ENCODE data around the gene RINT1. TPM values are rescaled to one million over a fixed set of nuclear protein-coding genes. Genes with fewer than 3 reads are reported as not detected.
"Not testable (repeated sequence)": the region's sequence is repeated elsewhere in the genome, so short reads cannot be mapped to it uniquely, and the experiment has no call there.

Gene RINT1
- polyA plus RNA-seq, 3 donors: 3.2 to 11.8 (median 5.2) TPM

DNA sequence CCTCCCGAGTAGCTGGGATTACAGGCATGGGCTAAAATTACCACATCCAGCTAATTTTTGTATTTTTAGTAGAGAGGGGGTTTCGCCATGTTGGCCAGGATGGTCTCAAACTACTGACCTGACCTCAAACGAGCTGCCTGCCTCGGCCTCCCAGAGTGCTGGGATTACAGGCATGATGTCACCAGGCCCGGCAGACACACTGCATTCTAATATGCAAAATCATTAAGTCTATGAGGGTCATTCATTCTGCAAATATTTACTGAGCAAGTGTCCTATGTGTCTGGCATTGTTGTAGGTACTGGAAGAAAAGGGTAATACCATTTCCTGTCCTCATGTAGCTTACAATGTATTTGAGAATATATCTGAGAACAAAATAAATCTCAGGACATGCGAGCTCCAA lies 12.6 kb upstream of the RINT1 start:
- H3K27ac ChIP-seq (ENCODE audit: low read depth in 1 of 2, low read length in 2 of 2): no peak overlapping the region
- H4K20me1 ChIP-seq (ENCODE audit: insufficient read depth, low read length): no peaks in the 10 kb centered on the region
- H3K9ac ChIP-seq (ENCODE audit: insufficient read depth, low read length, poor library complexity, severe bottlenecking): no peak overlapping the region
- peaks cover 15 to 21% of the 10 kb centered on the region in 2 donors for H3K4me1 ChIP-seq (ENCODE audit: control insufficient read depth in 1 of 2, insufficient read depth in 2 of 2, low read length in 2 of 2)
- intact Hi-C loops (cut with micrococcal nuclease): no loop called here
- 100% methylated on average over 1 of the region's 6 CpGs for WGBS (ENCODE audit: insufficient coverage)
- Mint-ChIP-seq H3K27ac (no peak overlapping the region), H3K4me1 (peaks cover 16% of the 10 kb centered on the region), H3K9me3 (peaks cover 0 to 2% (median 0%) of the 10 kb centered on the region in 7 donors), H3K4me3 (no peak overlapping the region), H3K27me3 (ENCODE audit: low read depth in 3 of 3) (peaks cover 0 to 7% (median 2%) of the 10 kb centered on the region in 3 donors), H3K36me3 (peaks cover 0 to 3% of the 10 kb centered on the region in 2 donors)
- no peaks in the 10 kb centered on the region for H3K79me2 ChIP-seq (ENCODE audit: insufficient read depth, low read length)
- H3K27me3 ChIP-seq (ENCODE audit: control insufficient read depth in 2 of 2, insufficient read depth in 2 of 2, low read length in 2 of 2): no peaks in the 10 kb centered on the region
- no peak overlapping the region for H3K4me2 ChIP-seq (replicated peaks; ENCODE audit: extremely low read depth, low read length, poor library complexity, severe bottlenecking)
- no peaks in the 10 kb centered on the region for H3K36me3 ChIP-seq (replicated peaks in 1 of 2; ENCODE audit: control insufficient read depth in 1 of 2, insufficient read depth in 2 of 2, low read length in 2 of 2)
- H3K4me3 ChIP-seq (replicated peaks in 1 of 3; ENCODE audit: low read depth in 2 of 3, low read length in 3 of 3): no peak overlapping the region
- H2AFZ ChIP-seq (ENCODE audit: insufficient read depth, low read depth, low read length, poor library complexity, severe bottlenecking): no peak overlapping the region
- DNase-seq: no peak
- no peaks in the 10 kb centered on the region for H3K9me3 ChIP-seq (replicated peaks in 1 of 2; ENCODE audit: control insufficient read depth in 1 of 2, insufficient read depth in 1 of 2, low read length in 2 of 2)
- TF ChIP-seq, protein P1, sequence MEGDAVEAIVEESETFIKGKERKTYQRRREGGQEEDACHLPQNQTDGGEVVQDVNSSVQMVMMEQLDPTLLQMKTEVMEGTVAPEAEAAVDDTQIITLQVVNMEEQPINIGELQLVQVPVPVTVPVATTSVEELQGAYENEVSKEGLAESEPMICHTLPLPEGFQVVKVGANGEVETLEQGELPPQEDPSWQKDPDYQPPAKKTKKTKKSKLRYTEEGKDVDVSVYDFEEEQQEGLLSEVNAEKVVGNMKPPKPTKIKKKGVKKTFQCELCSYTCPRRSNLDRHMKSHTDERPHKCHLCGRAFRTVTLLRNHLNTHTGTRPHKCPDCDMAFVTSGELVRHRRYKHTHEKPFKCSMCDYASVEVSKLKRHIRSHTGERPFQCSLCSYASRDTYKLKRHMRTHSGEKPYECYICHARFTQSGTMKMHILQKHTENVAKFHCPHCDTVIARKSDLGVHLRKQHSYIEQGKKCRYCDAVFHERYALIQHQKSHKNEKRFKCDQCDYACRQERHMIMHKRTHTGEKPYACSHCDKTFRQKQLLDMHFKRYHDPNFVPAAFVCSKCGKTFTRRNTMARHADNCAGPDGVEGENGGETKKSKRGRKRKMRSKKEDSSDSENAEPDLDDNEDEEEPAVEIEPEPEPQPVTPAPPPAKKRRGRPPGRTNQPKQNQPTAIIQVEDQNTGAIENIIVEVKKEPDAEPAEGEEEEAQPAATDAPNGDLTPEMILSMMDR (IDR thresholded peaks at IDR 0.05): no peak

DNA sequence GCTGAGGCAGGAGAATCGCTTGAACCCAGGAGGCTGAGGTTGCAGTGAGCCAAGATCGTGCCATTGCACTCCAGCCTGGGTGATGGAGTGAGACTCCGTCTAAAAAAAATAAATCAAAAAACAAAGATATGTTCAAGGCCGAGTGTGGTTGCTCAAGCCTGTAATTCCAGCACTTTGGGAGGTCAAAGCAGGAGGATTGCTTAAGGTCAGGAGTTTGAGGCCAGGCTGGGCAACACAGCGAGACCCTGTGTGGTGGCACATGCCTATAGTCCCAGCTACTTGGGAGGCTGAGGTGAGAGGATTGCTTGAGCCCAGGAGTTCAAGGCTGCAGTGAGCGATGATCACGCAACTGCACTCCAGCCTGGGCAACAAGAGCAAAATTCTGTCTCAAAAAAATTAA lies 11.4 kb upstream of the RINT1 start:
- peaks cover 22 to 27% of the 10 kb centered on the region in 2 donors for H3K4me1 ChIP-seq (ENCODE audit: control insufficient read depth in 1 of 2, insufficient read depth in 2 of 2, low read length in 2 of 2)
- DNase-seq; H3K9me3 ChIP-seq (replicated peaks in 1 of 2; ENCODE audit: control insufficient read depth in 1 of 2, insufficient read depth in 1 of 2, low read length in 2 of 2); H3K36me3 ChIP-seq (replicated peaks in 1 of 2; ENCODE audit: control insufficient read depth in 1 of 2, insufficient read depth in 2 of 2, low read length in 2 of 2); H3K9ac ChIP-seq (ENCODE audit: insufficient read depth, low read length, poor library complexity, severe bottlenecking); H3K27me3 Mint-ChIP-seq (ENCODE audit: low read depth in 3 of 3); H3K27me3 ChIP-seq (ENCODE audit: control insufficient read depth in 2 of 2, insufficient read depth in 2 of 2, low read length in 2 of 2); H3K4me3 ChIP-seq (replicated peaks in 1 of 3; ENCODE audit: low read depth in 2 of 3, low read length in 3 of 3); H2AFZ ChIP-seq (ENCODE audit: insufficient read depth, low read depth, low read length, poor library complexity, severe bottlenecking); H3K27ac Mint-ChIP-seq; H3K27ac ChIP-seq (ENCODE audit: low read depth in 1 of 2, low read length in 2 of 2); H3K79me2 ChIP-seq (ENCODE audit: insufficient read depth, low read length); H4K20me1 ChIP-seq (ENCODE audit: insufficient read depth, low read length); H3K36me3 Mint-ChIP-seq; H3K4me2 ChIP-seq (replicated peaks; ENCODE audit: extremely low read depth, low read length, poor library complexity, severe bottlenecking); H3K9me3 Mint-ChIP-seq; intact Hi-C loops (cut with micrococcal nuclease): not testable (repeated sequence)
- Mint-ChIP-seq H3K4me3 (peak overlapping the region; percentile 31 to 62), H3K4me1 (peaks cover 24% of the 10 kb centered on the region)
- 98% methylated on average over 5 of the region's 7 CpGs for WGBS (ENCODE audit: insufficient coverage)
